Pancreas (tissue), 10 donors: ENCODE measurements around the gene NAGLU. TPM values are rescaled to one million over a fixed set of nuclear protein-coding genes. Genes with fewer than 3 reads are reported as not detected.
"Not testable (repeated sequence)": the region's sequence is repeated elsewhere in the genome, so short reads cannot be mapped to it uniquely, and the experiment has no call there.

Experiments
- ATAC-seq, 4 donors: fragments of 200-7000 bp; cut with Tn5 transposase; one replicate each; pipeline versions ENCODE4 v1.8.0 to v1.9.1; 2020; ENCODE audit warnings: mild to moderate bottlenecking in 4 of 4, moderate library complexity in 4 of 4
- DNase-seq, 6 donors: peaks; one replicate each; pipeline ENCODE4 v3.0.0-alpha.2; 2020
- FAIRE-seq: peaks from 2 replicates; lab custom pipeline; 2012; peaks lifted over from hg19 to GRCh38; lab: Jason Lieb, UNC
- H3K27ac ChIP-seq, 4 donors: fragments of 200-600 bp; sonication (generic); 1 replicate in 3 of 4; 2 replicates in 1 of 4; pipeline versions ENCODE4 v1.5.0 to v1.8.0; 2020
- H3K27me3 ChIP-seq, 4 donors: fragments of 200-600 bp; one replicate each; pipeline ENCODE4 v1.8.0; 2021
- H3K36me3 ChIP-seq, 3 donors: fragments of 200-600 bp; sonication (generic) in 1 of 3; one replicate each; pipeline versions ENCODE4 v1.5.0 to v1.8.0; 2020 to 2021
- H3K4me1 ChIP-seq, 3 donors: fragments of 200-600 bp; one replicate each; pipeline ENCODE4 v1.8.0; 2021
- H3K4me3 ChIP-seq, 4 donors: fragments of 200-600 bp; sonication (generic) in 2 of 4; one replicate each; pipeline versions ENCODE4 v1.5.0 to v1.8.0; 2020 to 2021
- H3K9me3 ChIP-seq, 4 donors: fragments of 200-600 bp; one replicate each; pipeline ENCODE4 v1.8.0; 2021
- WGBS, 2 donors: extraction: QIAGEN DNeasy Blood & Tissue Kit; methylation state at CpG; one replicate each; pipeline ENCODE4 v1.1.7; 2013; 5-methylcytosine and 5-hydroxymethylcytosine counted together
- intact Hi-C, 3 donors: fragments of 100-400 bp; cut with DNase I; formaldehyde crosslinking; loops; one replicate each; pipeline versions ENCODE4 v1.11.1 to v1.14.2; 2022
- polyA plus RNA-seq, 2 donors: library from polyadenylated mRNA; stranded (reverse); fragments of 200-250 nt; gene quantifications; one replicate each; pipeline ENCODE4 v1.2.3, GENCODE V29; 2013
- total RNA-seq, 6 donors: library from RNA; stranded (reverse); fragmentation: NEBNext Ultra II Directional in 4 of 6; extraction: Animal tissue kit (Norgen Biotek cat#: 25700) in 4 of 6; gene quantifications; one replicate each; pipeline versions ENCODE4 v1.2.1 to v1.2.4, GENCODE V29; 2021 to 2023
- TF ChIP-seq, protein P1 (sequence below), 4 donors: fragments of 200-600 bp; sonication (generic) in 3 of 4; IDR thresholded peaks; one replicate each; pipeline versions ENCODE4 v1.5.0 to v1.8.0; 2021; ENCODE audit warnings: antibody characterized with exemption in 4 of 4
- donor health status: healthy with polysubstance abuse.
- donor health status: DM: no; HTN: no; CAD: no; lungs with moderate emphysema.
- donor health status: DM: no; HTN: no; CAD: no.
- donor health status: control.
- donor health status: control.
- donor health status: Bipolar disorder and iron deficiency.
- donor health status: DM: yes; HTN: yes; CAD: no.
- donor health status: DM: no; HTN: no; CAD: no.
- donor health status: DM: no; HTN: no; CAD: no.
- donor health status: DM: yes; HTN: yes; CAD: no.

NAGLU gene
- total and polyA plus RNA-seq, 8 donors = 17.6 to 52.6 (median 28.9) TPM

DNA sequence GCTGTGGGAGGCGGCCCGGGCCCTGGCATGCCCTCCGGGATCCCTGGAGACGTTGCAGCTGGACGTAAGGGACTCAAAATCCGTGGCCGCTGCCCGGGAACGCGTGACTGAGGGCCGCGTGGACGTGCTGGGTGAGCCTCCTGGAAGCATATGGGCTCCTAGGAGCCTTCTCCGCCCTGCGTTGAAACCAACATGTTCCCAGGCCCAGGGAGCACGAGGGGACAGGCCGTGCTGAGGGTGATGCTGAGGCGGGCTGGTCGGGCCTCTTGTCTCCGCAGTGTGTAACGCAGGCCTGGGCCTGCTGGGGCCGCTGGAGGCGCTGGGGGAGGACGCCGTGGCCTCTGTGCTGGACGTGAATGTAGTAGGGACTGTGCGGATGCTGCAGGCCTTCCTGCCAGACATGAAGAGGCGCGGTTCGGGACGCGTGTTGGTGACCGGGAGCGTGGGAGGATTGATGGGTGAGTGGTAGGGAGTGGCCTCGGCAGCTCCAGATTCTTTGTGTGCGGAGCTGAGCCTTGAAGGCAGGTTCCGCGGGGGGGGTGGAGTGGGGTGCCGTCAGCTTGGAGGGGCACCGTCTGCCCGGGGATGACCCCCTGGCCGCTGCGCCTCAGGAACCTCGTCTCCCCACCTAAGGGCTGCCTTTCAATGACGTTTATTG is 17.2 kb downstream of the NAGLU start:
- WGBS, 2 donors = 79 to 80% methylated on average over 43 to 45 of the region's 45 CpGs
- Histone ChIP-seq H3K27me3 (no peaks in the 10 kb centered on the region), H3K36me3 (no peaks in the 10 kb centered on the region), H3K4me1 (peaks cover 0 to 6% (median 0%) of the 10 kb centered on the region in 3 donors), H3K4me3 (peak overlapping the region in 2 of 4 donors; percentile 70 to 77), H3K9me3 (no peaks in the 10 kb centered on the region), H3K27ac (no peak overlapping the region)
- TF ChIP-seq, protein P1, sequence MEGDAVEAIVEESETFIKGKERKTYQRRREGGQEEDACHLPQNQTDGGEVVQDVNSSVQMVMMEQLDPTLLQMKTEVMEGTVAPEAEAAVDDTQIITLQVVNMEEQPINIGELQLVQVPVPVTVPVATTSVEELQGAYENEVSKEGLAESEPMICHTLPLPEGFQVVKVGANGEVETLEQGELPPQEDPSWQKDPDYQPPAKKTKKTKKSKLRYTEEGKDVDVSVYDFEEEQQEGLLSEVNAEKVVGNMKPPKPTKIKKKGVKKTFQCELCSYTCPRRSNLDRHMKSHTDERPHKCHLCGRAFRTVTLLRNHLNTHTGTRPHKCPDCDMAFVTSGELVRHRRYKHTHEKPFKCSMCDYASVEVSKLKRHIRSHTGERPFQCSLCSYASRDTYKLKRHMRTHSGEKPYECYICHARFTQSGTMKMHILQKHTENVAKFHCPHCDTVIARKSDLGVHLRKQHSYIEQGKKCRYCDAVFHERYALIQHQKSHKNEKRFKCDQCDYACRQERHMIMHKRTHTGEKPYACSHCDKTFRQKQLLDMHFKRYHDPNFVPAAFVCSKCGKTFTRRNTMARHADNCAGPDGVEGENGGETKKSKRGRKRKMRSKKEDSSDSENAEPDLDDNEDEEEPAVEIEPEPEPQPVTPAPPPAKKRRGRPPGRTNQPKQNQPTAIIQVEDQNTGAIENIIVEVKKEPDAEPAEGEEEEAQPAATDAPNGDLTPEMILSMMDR (IDR thresholded peaks at IDR 0.05) = no peak
- FAIRE-seq (no peak), ATAC-seq (peak in 1 of 4 donors; percentile 1), DNase-seq (peak in 1 of 6 donors; percentile 81)
- intact Hi-C loops = no loop called here

DNA sequence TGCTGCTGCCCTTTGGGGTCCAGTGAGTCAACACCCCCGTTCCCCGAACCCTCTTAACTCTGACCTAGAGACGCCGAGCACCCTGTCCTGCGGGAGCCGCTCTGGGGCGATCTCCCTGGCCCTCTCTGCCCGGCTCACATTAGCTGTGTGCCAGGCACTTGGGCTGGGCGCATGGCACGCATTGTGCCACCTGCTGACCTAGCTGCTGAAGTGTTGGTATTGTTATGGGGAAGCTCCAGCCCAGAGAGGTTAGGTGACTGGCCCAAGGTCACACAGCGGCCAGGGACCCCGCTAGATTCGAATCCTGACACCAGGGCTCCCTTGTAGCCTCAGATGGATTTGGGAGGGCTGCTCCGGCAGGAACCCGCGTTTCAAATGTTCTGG is 17.8 kb downstream of the NAGLU start:
- intact Hi-C loops = no loop called here
- WGBS, 2 donors = 28 to 30% methylated on average over 16 of the region's 16 CpGs
- TF ChIP-seq, protein P1 (IDR thresholded peaks at IDR 0.05) = no peak
- Histone ChIP-seq H3K27ac (peak overlapping the region in 3 of 4 donors; percentile 80 to 85 (median 83)), H3K4me1 (peaks cover 0 to 6% (median 0%) of the 10 kb centered on the region in 3 donors), H3K4me3 (peak overlapping the region; percentile 35 to 77 (median 74)), H3K27me3 (no peaks in the 10 kb centered on the region), H3K9me3 (no peaks in the 10 kb centered on the region), H3K36me3 (no peaks in the 10 kb centered on the region)
- FAIRE-seq (no peak), DNase-seq (peak in 2 of 6 donors; percentile 41 to 76), ATAC-seq (peak; percentile 35 to 52 (median 44))

DNA sequence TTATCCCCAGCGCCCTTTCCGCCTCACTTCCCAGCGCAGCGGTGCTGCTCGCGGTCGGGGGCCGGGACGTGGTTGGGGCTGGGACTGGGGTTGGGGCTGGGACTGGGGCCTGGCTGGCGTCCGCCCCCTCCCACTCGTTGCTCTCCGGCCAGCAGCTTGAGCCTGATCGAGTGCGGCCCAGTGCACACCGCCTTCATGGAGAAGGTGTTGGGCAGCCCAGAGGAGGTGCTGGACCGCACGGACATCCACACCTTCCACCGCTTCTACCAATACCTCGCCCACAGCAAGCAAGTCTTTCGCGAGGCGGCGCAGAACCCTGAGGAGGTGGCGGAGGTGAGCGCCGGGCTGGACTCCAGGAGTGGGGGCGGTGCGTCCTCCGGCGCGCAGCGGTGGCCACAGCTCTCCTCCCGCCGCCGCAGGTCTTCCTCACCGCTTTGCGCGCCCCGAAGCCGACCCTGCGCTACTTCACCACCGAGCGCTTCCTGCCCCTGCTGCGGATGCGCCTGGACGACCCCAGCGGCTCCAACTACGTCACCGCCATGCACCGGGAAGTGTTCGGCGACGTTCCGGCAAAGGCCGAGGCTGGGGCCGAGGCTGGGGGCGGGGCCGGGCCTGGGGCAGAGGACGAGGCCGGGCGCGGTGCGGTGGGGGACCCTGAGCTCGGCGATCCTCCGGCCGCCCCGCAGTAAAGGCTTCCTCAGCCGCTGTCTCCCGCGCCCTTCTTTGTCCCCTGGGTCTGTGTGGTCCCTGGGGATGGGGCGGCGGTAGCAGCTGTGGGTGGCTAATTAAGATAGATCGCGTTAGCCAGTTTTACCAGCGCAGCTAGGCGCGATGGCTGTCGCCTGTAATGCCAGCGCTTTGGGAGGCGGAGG is 18.4 kb downstream of the NAGLU start:
- intact Hi-C loops = no loop called here
- Histone ChIP-seq H3K4me1 (peaks cover 0 to 6% (median 0%) of the 10 kb centered on the region in 3 donors), H3K4me3 (peak overlapping the region; percentile 35 to 77 (median 74)), H3K9me3 (no peaks in the 10 kb centered on the region), H3K27me3 (no peaks in the 10 kb centered on the region), H3K36me3 (no peaks in the 10 kb centered on the region), H3K27ac (peak overlapping the region; percentile 80 to 87 (median 84))
- peak; percentile 81 to 93 (median 88) for DNase-seq
- FAIRE-seq = no peak
- peak; percentile 92 to 96 (median 95) for ATAC-seq
- TF ChIP-seq, protein P1 (IDR thresholded peaks at IDR 0.05) = no peak
- 1% methylated on average over 62 to 82 of the region's 82 CpGs for WGBS, 2 donors

DNA sequence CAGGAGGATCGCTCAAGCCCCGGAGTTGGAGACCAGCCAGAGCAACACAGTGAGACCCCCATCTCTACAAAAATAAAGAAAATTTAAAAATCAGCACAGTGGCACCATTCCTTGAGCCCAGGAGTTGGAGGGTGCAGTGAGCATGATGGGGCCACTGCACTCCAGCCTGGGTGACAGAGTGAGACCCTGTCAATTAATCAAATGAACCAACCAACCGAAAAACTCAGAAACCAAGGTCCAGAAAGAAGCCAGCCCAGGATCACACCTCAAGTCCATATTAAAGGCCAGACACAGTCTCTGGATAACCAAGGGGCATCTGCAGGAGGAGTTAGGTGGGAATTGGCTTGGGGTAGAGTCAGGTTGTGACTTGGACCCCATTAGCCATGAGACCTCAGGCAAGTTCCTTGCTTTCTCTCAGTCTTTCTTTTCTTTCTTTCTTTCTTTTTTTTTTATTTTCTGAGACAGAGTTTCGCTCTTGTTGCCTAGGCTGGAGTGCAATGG is 19.1 kb downstream of the NAGLU start:
- WGBS, 2 donors = 25 to 27% methylated on average over 4 of the region's 4 CpGs
- no peak for DNase-seq

DNA sequence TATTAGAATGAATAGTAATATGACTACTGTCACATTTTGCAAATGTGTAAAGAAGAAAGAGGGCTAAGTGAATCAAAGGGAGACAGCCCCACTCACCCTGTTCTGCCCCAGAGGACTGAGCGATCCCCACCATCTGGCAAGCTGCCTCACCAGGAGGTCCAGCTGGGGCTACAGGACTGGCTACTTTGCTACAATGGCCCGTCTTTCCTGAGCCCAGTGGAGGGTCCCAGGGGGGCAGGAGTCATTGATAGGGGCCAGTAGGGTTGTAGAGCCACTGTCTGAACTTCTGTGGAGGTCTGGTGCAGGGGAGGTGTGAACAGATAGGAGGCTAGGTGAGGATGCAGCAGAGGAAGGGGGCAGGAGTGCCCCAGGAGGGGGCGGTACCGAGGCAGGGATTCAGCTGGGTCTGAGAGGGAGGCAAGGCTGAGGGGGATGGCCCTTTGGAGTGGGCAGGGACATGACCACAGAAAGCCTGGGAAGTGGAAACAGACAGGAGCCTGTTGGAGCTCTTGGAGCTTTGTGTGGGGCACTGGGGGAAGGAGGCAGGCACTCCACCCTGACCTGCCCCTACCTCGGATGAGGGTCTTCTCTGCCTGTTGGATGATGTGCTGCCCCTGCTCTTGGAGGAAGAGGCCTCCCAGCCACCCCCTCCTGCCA is 20.0 kb downstream of the NAGLU start:
- FAIRE-seq, H3K9me3 ChIP-seq, H3K4me3 ChIP-seq, intact Hi-C loops, H3K4me1 ChIP-seq, DNase-seq, H3K27me3 ChIP-seq, H3K36me3 ChIP-seq, ATAC-seq: not testable (repeated sequence)
- H3K27ac ChIP-seq = peak overlapping the region in 1 of 4 donors; percentile 80
- WGBS, 2 donors = 68 to 78% methylated on average over 5 of the region's 5 CpGs

More for the DNA sequence above, 19.1 kb downstream of the NAGLU start:
- ATAC-seq (peak in 2 of 4 donors; percentile 2 to 3), FAIRE-seq (no peak)
- H3K36me3 ChIP-seq = no peaks in the 10 kb centered on the region
- peak overlapping the region; percentile 80 to 87 (median 84) for H3K27ac ChIP-seq
- peaks cover 0 to 6% (median 0%) of the 10 kb centered on the region in 3 donors for H3K4me1 ChIP-seq
- intact Hi-C loops = no loop called here
- peak overlapping the region; percentile 35 to 77 (median 74) for H3K4me3 ChIP-seq
- H3K27me3 ChIP-seq = no peaks in the 10 kb centered on the region
- TF ChIP-seq, protein P1 (IDR thresholded peaks at IDR 0.05) = no peak
- H3K9me3 ChIP-seq = no peaks in the 10 kb centered on the region
